ENCODE data around the gene ERBB2. TPM values are rescaled to one million over a fixed set of nuclear protein-coding genes. Genes with fewer than 3 reads are reported as not detected.

ERBB2 gene
- total and polyA plus RNA-seq, 4 donors, result 32.2 to 130 (median 79.5) TPM

DNA sequence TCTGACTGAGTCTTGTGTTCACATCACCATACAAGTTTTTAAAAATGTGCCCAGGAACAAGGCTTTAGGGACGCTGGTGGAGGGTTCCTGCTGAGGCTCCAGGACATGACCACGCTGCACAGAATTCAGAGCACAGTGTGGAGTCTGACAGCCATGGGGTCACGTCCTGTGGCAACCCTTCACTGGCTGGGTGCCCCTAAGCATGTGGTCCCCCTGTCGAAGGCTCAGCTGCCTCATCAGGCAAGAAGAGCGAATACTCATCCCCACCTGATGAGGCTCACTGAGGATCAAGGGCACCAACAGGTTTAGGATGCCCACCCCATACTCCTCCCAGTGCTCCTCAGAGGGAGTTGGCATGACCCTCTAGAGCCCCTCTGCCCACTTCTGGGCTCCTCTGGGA lies 25.7 kb upstream of the ERBB2 start:
- ATAC-seq (ENCODE audit: insufficient read depth, low FRiP score) (no peak), DNase-seq (no peak)
- Histone ChIP-seq H3K9ac (ENCODE audit: insufficient read depth in 1 of 2, low read length in 2 of 2) (no peak overlapping the region), H3K27me3 (ENCODE audit: control insufficient read depth in 3 of 3, insufficient read depth in 3 of 3, low read length in 2 of 3) (peaks cover 0 to 2% (median 0%) of the 10 kb centered on the region in 3 donors), H3K36me3 (ENCODE audit: control insufficient read depth in 4 of 4, insufficient read depth in 4 of 4, low read length in 4 of 4) (peaks cover 0 to 7% (median 1%) of the 10 kb centered on the region in 4 donors), H3K4me3 (no peak overlapping the region), H3K27ac (ENCODE audit: low read depth in 1 of 2, low read length in 1 of 2) (no peak overlapping the region), H3K4me1 (ENCODE audit: control insufficient read depth in 5 of 5, insufficient read depth in 5 of 5, low read length in 5 of 5) (peaks cover 10 to 42% (median 19%) of the 10 kb centered on the region in 5 donors), H3K9me3 (ENCODE audit: control insufficient read depth in 4 of 4, insufficient read depth in 3 of 4, low read length in 3 of 4) (no peaks in the 10 kb centered on the region)
- TF ChIP-seq, protein P1, sequence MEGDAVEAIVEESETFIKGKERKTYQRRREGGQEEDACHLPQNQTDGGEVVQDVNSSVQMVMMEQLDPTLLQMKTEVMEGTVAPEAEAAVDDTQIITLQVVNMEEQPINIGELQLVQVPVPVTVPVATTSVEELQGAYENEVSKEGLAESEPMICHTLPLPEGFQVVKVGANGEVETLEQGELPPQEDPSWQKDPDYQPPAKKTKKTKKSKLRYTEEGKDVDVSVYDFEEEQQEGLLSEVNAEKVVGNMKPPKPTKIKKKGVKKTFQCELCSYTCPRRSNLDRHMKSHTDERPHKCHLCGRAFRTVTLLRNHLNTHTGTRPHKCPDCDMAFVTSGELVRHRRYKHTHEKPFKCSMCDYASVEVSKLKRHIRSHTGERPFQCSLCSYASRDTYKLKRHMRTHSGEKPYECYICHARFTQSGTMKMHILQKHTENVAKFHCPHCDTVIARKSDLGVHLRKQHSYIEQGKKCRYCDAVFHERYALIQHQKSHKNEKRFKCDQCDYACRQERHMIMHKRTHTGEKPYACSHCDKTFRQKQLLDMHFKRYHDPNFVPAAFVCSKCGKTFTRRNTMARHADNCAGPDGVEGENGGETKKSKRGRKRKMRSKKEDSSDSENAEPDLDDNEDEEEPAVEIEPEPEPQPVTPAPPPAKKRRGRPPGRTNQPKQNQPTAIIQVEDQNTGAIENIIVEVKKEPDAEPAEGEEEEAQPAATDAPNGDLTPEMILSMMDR (IDR thresholded peaks at IDR 0.05; ENCODE audit: control extremely low read depth, extremely low read depth), result no peak
- 84 to 92% methylated on average over 5 of the region's 5 CpGs for WGBS, 2 donors

DNA sequence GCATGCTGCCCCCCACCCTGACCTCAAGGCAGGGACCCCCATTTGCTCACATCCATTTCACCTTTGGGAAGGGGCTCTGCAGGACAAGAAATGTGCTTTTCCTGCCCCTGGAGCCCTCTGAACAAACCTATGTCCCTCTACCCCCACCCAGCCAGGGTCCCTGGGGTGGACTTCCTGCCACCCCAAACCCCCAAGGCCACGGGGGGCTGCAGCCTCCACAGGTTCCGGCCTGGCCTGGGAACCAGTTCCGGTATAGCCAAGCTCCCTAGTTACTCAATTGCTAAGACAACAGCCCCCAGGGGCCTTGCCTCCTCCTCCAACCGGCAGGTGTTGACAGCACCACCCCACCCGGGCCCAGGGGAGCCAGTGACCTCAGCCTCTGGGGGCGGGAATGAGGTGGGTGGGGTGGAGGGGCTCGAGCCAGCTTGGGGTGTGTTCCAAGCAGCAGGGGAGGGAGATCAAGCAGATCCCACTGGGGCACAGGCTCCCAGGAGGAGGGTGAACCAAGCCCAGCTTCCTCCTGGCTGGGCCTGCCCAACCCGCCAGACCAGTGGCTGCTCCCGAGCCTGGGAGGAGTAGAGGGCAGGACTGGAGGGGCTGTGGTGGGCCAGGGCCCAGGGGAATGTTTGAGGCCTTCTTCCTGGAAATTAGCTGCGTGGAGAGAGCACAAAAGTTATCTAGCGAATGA lies 25.0 kb upstream of the ERBB2 start:
- Histone ChIP-seq H3K9me3 (ENCODE audit: control insufficient read depth in 4 of 4, insufficient read depth in 3 of 4, low read length in 3 of 4) (no peaks in the 10 kb centered on the region), H3K4me3 (no peak overlapping the region), H3K27ac (ENCODE audit: low read depth in 1 of 2, low read length in 1 of 2) (peak overlapping the region; percentile 8 to 87), H3K36me3 (ENCODE audit: control insufficient read depth in 4 of 4, insufficient read depth in 4 of 4, low read length in 4 of 4) (peaks cover 0 to 7% (median 4%) of the 10 kb centered on the region in 4 donors), H3K27me3 (ENCODE audit: control insufficient read depth in 3 of 3, insufficient read depth in 3 of 3, low read length in 2 of 3) (peaks cover 0 to 2% (median 0%) of the 10 kb centered on the region in 3 donors), H3K9ac (ENCODE audit: insufficient read depth in 1 of 2, low read length in 2 of 2) (peak overlapping the region in 1 of 2 donors; percentile 7), H3K4me1 (ENCODE audit: control insufficient read depth in 5 of 5, insufficient read depth in 5 of 5, low read length in 5 of 5) (peaks cover 10 to 42% (median 19%) of the 10 kb centered on the region in 5 donors)
- DNase-seq, result peak; percentile 53 to 77 (median 74)
- TF ChIP-seq, protein P1 (IDR thresholded peaks at IDR 0.05; ENCODE audit: control extremely low read depth, extremely low read depth), result no peak
- 51 to 68% methylated on average over 11 of the region's 11 CpGs for WGBS, 2 donors
- ATAC-seq (ENCODE audit: insufficient read depth, low FRiP score), result peak; percentile 14

DNA sequence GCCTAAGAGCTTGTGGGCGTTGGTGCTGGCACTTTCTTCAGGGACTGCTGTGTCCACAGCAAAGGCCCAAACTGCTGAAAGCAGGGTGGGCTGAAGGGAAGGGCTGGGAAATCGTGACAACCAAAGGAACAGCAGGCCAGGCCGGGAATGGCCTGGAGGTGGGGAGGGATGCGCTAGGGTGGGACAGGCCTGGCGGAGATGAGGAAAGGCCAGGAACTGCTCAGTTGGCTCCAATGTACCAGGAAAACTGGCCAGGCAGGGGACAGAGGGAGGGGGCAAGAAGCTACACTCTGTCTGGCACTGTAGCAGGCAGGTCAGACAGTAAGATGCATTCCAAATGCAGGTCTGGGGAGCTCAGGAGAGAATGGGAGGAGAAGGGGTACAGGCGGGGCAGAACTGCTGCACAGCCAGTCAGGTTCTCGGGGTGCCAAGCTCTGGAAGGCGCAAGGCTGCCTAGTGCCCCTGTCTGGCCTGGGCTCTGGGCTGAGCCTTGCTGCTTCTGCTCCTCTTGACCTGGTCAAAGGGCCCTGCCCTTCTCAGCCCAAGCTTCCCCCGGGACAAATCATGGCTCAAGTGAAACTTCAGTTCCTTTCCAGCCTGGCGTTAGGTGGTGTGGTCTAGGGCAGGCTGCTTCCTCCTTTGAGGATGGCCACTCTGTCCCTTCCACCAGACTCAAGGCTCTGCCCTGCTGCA lies 24.3 kb upstream of the ERBB2 start:
- H3K9me3 ChIP-seq (ENCODE audit: control insufficient read depth in 4 of 4, insufficient read depth in 3 of 4, low read length in 3 of 4), result no peaks in the 10 kb centered on the region
- H3K27me3 ChIP-seq (ENCODE audit: control insufficient read depth in 3 of 3, insufficient read depth in 3 of 3, low read length in 2 of 3), result peaks cover 0 to 2% (median 0%) of the 10 kb centered on the region in 3 donors
- peaks cover 10 to 42% (median 19%) of the 10 kb centered on the region in 5 donors for H3K4me1 ChIP-seq (ENCODE audit: control insufficient read depth in 5 of 5, insufficient read depth in 5 of 5, low read length in 5 of 5)
- H3K4me3 ChIP-seq, result no peak overlapping the region
- TF ChIP-seq, protein P1 (IDR thresholded peaks at IDR 0.05; ENCODE audit: control extremely low read depth, extremely low read depth), result no peak
- no peak for ATAC-seq (ENCODE audit: insufficient read depth, low FRiP score)
- DNase-seq, result no peak
- H3K9ac ChIP-seq (ENCODE audit: insufficient read depth in 1 of 2, low read length in 2 of 2), result peak overlapping the region in 1 of 2 donors; percentile 7
- WGBS, 2 donors, result 73 to 77% methylated on average over 10 of the region's 10 CpGs
- peaks cover 0 to 7% (median 5%) of the 10 kb centered on the region in 4 donors for H3K36me3 ChIP-seq (ENCODE audit: control insufficient read depth in 4 of 4, insufficient read depth in 4 of 4, low read length in 4 of 4)
- peak overlapping the region; percentile 8 to 87 for H3K27ac ChIP-seq (ENCODE audit: low read depth in 1 of 2, low read length in 1 of 2)

Data from lung (tissue), 12 donors.